H1 (cell line): ENCODE measurements around the gene RGS4. TPM values are rescaled to one million over a fixed set of nuclear protein-coding genes. Genes with fewer than 3 reads are reported as not detected.

Source experiments
- CREB1 ChIP-seq: IDR thresholded peaks from 2 replicates; pipeline ENCODE4 v1.6.1; 2012; ENCODE audit warnings: inconsistent platforms
- EP300 ChIP-seq, 2 experiments: IDR thresholded peaks; 1 replicate in 1 of 2; 2 replicates in 1 of 2; pipeline ENCODE4 v1.6.1; 2011 to 2012; ENCODE audit warnings: low read depth in 2 of 2, low read length in 2 of 2, mild to moderate bottlenecking in 2 of 2, borderline replicate concordance in 1 of 2, inconsistent platforms in 1 of 2, moderate library complexity in 1 of 2
- JUND ChIP-seq: IDR thresholded peaks from 2 replicates; pipeline ENCODE4 v1.6.1; 2011; ENCODE audit warnings: mild to moderate bottlenecking, improper control_type of control experiment, low read length
- NRF1 ChIP-seq: IDR thresholded peaks from 2 replicates; pipeline ENCODE4 v1.6.1; 2011; ENCODE audit warnings: mild to moderate bottlenecking, low read depth, low read length, improper control_type of control experiment
- POU5F1 ChIP-seq: IDR thresholded peaks from 2 replicates; pipeline ENCODE4 v1.6.1; 2011; ENCODE audit warnings: low read depth, mild to moderate bottlenecking, low read length, moderate library complexity
- RAD21 ChIP-seq, 2 experiments: IDR thresholded peaks in 1 of 2; conservative IDR thresholded peaks in 1 of 2; 2 replicates each; pipeline ENCODE4 v1.6.1; 2011; ENCODE audit warnings: low read depth in 2 of 2, low read length in 2 of 2, improper control_type of control experiment in 1 of 2, inconsistent platforms in 1 of 2, mild to moderate bottlenecking in 1 of 2, moderate library complexity in 1 of 2
- RNF2 ChIP-seq: fragments of 200-900, 300-1000 bp; sonication (generic); IDR thresholded peaks from 2 replicates; pipeline ENCODE4 v1.7.1; 2016; ENCODE audit warnings: borderline replicate concordance, low read depth, mild to moderate bottlenecking, antibody characterized with exemption, low read length; ENCODE audit not compliant: poor library complexity, severe bottlenecking; ENCODE audit errors: missing control alignments
- SUZ12 ChIP-seq: fragments of 200-600 bp; sonication (generic); IDR thresholded peaks from 2 replicates; pipeline ENCODE4 v1.6.1; 2012; ENCODE audit warnings: mild to moderate bottlenecking, inconsistent platforms, low read length, moderate library complexity, mixed read lengths
- TBP ChIP-seq: IDR thresholded peaks from 2 replicates; pipeline ENCODE4 v1.6.1; 2011; ENCODE audit warnings: low read depth, low read length, improper control_type of control experiment
- YY1 ChIP-seq: IDR thresholded peaks from 2 replicates; pipeline ENCODE4 v1.6.1; 2011; ENCODE audit warnings: low read depth, mild to moderate bottlenecking, low read length
- polyA plus RNA-seq, 7 experiments: library from polyadenylated mRNA; depleted of rRNA in 3 of 7; stranded (reverse) in 5 of 7; unstranded in 2 of 7; fragments of >200 nt in 5 of 7; fragments of 200-250 nt in 2 of 7; gene quantifications; 1 replicate in 5 of 7; 2 replicates in 1 of 7; 4 replicates in 1 of 7; pipeline versions ENCODE4 v1.2.1 to v1.2.3, GENCODE V29; 2011 to 2013; ENCODE audit warnings: missing spikeins in 2 of 7, mixed read lengths in 2 of 7
- total RNA-seq: library from RNA; stranded (reverse); fragmentation: NEBNext Ultra II Directional; extraction: Animal tissue kit (Norgen Biotek cat#: 25700); gene quantifications from 2 replicates; pipeline ENCODE4 v1.2.1, GENCODE V29; 2021

RGS4 gene
- total and polyA plus RNA-seq, 2 of the 8 experiments (the other 6 are each of a cell fraction or from before 2014, with no cell fraction given) = 0.26 to 0.74 TPM

DNA sequence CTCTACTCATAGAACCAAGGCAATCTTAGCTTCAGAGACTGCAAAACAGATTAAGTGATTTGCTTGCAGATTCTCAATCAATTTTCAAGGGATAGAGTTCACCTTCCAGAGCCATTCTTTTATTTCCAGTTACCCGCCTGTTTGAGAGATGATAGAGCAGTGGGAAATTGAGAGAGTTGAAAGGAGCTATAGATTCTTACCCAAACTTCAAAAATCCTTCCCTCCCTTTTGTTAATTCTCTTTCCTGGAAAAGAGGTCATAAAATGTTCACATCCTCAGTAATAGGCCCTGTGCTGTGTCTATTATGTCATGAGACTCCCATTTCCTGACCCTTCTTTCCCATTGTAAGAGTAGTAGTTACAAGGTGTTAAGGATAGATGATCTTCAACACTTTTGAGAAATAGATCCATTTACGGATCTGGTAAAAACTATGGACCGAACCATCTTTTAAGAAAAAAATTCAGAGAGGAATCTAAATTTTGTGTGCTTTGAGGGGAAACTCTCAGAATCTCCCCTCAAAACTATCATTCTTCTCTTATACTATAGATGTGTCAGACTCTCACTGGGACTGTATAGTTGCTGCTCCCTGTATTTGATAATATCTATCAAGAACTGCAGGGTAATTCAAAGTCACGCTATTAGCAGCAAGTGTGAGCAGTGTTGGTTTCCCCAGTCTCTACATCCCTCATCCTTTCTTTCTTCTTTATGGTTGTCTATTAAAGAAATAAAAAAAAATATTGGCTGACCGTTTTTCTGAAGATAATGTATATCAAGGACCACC is 8.0 kb downstream of the RGS4 start (continued):
- TF ChIP-seq NRF1 (no peak), RAD21 (IDR thresholded peaks at IDR 0.05 in 1 of 2, conservative IDR thresholded peaks at IDR 0.05 in 1 of 2; ENCODE audit: low read depth in 2 of 2, low read length in 2 of 2) (no peak), CREB1 (no peak), RNF2 (no peak), JUND (no peak), SUZ12 (no peak), TBP (no peak), YY1 (no peak), EP300 (IDR thresholded peaks at IDR 0.05; ENCODE audit: borderline replicate concordance in 1 of 2, low read depth in 2 of 2, low read length in 2 of 2) (no peak), POU5F1 (no peak)
- TF ChIP-seq, all 59 proteins: peak for 0
